ENCODE data around the gene AGXT2.

AGXT2 gene

GRCh38 chr5:35047785-35048404 lies at the start of gene AGXT2:
AGXT2 (minus strand) TSS chr5:35047949; CDS start chr5:35047892, 57 bp downstream.
- no peak for DNase-seq (ENCODE audit: low spot score)

GRCh38 chr5:35096932-35097331 lies 49.2 kb upstream of the AGXT2 start:
- DNase-seq (ENCODE audit: low spot score), result no peak

DNA sequence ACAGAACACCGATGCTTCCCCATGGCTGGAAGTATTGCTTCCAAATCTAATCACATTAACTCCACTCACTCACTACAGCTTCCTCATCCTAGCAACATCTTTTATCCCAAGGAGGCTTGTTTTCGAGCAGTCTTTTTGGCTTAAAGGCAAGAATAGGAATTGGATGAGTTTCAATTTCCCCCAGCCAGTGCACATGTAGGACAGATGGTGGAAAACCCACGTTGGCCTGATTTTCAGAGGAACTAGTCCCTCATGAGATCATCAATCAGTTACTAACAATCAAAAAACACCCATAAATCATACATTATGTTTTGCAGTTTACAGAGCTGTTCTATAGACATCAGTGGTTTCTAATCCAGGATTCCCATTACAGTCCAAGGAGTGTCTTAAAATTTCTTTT lies 48.5 kb upstream of the AGXT2 start:
- DNase-seq (ENCODE audit: low spot score), result no peak

- no peak for DNase-seq (ENCODE audit: low spot score)
Measured at GRCh38 chr5:35095366-35095765, 47.6 kb upstream of the AGXT2 start.

DNA sequence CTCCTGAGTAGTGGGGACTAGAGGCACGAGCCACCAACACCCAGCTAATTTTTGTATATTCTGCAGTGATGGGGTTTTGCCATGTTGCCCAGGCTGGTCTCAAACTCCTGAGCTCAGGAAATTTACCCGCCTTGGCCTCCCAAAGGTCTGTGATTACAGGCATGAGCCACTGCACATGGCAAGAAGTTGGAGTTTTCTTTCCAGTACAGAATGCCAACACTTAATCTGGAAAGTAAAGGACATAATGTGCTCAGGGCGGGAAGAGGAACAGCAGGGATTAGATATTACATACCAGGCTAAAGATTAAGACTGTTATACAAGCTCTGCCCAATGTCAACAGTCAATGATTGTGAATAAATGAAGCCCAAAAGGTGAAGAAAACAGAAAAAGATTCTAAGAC lies 47.2 kb upstream of the AGXT2 start:
- DNase-seq (ENCODE audit: low spot score), result no peak

- no peak for DNase-seq (ENCODE audit: low spot score)
Measured at GRCh38 chr5:35092703-35093102, 45.0 kb upstream of the AGXT2 start.

- DNase-seq (ENCODE audit: low spot score), result no peak
Measured at GRCh38 chr5:35091704-35092103, 44.0 kb upstream of the AGXT2 start.

DNA sequence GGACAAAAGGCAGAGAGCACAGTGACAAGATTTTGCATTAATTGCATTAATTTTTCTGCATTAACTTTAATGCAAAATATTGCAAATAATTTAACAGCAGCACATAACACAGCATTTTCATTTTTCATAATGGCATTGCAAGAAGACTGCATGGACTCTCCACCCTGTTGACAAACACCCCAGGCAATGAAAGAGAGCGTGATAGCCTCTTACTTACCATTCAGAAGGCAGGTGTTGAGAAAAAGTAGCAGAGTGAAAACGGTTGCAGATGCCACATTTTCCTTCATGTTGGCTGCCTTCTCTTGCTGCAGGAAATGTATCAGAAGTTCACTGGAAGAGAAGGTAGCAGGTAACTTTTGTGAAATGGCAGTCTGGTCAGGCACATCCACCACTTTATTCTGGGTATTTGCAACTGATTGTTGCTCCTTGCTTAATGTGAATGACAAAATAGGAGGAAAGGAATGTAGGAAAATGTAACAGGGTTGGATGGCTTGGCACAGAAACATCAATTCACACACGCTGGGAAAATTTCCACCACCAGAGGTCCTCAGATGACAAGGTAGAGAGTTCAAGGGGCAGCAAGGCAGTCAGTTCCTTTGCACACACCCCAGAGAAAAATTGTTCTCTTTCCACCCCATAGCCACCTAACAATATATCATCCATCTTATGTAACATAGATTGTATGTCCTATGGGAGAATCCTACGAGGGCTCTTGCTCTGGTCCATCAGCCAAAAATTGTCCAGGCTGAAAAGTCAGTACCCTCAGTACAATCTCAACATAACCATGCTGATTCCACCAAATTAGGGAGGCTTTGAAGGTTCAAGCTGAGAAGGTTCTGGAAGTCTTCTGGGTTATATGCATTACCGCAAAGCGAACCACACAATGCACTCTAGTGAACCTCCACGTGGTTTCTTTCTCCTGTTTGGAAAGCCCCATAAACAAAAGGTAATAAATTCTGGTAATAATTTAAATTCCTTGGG lies 41.9 kb upstream of the AGXT2 start:
- peak; percentile 58 for DNase-seq (ENCODE audit: low spot score)

DNA sequence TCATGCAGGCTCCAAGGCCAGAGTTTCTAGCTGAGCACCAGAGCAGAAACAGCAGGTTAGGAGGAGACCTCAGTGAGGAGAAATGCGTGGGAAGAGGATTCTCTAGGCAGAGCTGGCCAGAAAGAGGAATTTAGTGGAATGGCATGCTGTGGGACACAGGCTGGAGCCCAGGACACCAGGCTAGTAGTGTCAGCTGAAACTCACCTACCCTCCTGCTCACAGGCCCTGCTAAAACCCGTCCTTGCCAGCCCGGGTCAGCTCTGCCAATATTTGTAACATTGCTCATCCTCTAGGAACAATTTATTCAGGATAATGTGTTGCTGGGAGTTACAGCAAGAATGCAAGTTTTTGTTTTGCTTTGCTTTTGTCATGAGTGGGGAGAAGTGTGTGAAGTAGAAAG lies 40.2 kb upstream of the AGXT2 start:
- DNase-seq (ENCODE audit: low spot score), result no peak

DNA sequence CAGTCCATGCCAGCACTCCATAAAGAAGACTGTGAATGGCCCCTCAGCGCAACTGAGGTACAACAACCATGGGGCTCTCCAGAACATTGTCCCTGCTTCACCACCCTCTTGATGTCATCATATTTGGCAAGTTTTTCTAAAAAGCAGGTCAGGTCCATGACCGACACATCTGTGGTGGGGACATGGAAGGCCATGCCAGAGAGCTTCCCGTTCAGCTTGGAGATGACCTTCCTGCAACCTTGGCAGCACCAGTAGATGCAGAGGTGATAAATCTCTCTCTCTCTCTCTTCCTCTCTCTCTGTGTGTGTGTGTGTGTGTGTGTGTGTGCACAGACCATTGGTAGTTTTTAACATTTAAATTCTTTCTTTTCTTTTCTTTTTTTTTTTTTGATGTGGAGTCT lies 35.4 kb upstream of the AGXT2 start:
- no peak for DNase-seq (ENCODE audit: low spot score)

DNA sequence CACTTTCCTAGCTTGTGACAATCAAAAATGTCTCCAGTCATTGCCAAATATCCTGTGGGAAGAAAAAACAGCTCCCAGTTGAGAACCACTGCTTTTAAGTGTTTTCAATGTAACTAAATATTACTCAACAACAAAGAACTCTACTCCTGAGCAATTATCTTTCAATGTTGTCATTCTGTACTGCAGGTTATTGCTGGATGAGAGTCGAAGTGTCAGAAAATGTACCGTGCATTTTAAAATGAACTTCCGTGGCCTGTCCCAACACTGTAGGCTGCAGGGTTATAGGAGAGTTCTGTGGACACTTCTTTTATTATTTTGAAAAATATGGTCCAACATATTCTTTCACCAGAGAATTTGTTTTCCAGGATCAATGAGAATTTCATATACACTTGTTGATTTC lies 34.8 kb upstream of the AGXT2 start:
- no peak for DNase-seq (ENCODE audit: low spot score)

- DNase-seq (ENCODE audit: low spot score), result no peak
Measured at GRCh38 chr5:35081134-35081533, 33.4 kb upstream of the AGXT2 start.

DNA sequence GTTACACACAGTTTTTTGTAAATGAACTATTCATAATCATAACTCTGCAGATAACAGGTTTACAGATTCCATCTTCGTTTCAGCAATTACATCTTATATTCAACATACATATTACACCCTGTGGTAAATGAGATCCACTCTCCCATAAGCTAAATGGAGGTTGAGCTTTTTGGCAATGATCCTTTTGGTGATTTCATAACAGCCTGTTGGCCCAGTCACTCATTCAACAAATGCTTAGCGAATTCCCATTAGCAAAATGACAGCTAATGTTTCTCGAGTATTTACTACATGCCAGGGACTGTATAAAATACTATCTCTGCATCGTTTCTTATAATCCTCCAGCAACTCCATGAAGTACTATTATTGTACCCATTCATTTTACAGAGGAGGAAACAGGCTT lies 25.4 kb upstream of the AGXT2 start:
- DNase-seq (ENCODE audit: low spot score), result no peak

DNA sequence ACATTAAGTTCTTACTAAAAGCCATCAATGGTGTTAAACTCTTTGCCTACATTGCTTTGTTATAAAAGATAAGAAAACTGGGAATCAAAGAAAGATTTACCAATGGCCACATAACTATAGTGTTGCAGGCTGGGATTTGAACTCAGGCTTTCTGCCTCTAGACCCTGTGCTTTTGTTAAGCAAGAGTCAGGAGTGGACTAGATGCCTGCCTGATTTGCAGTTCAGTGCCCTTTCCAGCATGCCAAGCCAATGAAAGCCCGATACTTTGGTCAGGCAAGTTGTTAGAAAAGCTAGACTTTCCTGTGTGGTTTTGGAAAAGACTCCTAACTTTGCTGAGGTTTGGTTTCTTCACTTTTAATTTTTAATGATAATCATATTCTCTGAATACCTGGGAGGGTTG lies 21.4 kb upstream of the AGXT2 start:
- DNase-seq (ENCODE audit: low spot score), result no peak

DNA sequence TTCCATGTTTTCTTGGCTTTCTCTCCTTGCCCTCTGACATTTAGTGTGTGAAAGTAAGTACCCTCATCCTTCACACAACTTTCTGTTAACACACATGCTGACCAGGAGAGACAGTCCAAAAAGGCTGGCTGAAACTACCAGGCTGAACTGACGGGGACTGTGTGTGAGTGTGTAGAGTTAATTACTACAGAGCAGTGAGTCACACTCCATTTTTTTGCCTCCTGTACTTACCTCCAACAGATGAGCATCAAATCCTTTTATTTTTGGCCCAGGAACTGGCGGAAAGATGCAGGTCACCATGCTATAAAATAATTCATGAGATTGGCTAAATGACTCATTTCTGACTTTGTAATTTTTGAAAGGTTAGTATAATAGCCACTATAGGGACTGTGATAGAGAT lies 20.2 kb upstream of the AGXT2 start:
- peak; percentile 38 for DNase-seq (ENCODE audit: low spot score)

- no peak for DNase-seq (ENCODE audit: low spot score)
Measured at GRCh38 chr5:35066260-35066795, 18.6 kb upstream of the AGXT2 start.

- DNase-seq (ENCODE audit: low spot score), result no peak
Measured at GRCh38 chr5:35063414-35063813, 15.7 kb upstream of the AGXT2 start.

DNA sequence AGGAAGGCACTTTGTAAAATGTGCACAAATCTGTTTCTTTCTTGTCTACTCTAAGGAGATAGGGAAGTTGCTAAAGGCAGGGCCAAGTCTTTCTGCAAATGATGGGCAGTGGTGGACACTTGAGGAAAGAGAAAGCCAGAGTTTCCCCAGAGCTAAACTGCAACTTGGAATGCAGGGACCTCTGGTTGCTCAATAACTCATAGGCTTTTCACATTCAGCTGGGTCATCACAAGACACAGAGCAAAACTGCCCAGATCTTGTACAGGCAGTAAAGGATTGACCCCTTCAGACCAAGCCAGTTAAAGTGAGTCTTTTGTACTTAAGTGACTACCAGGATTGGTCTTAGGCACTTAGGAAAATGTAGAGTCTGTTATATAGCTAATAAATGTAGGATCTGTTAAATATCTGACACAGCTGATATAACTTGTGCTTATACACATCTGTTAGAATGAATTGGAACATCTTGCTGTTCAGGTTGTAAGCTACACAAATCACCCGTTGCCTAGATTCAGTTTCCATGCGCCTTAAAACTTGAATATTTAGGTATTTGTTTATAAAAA lies 13.5 kb upstream of the AGXT2 start:
- no peak for DNase-seq (ENCODE audit: low spot score)

- DNase-seq (ENCODE audit: low spot score), result no peak
Measured at GRCh38 chr5:35060236-35060635, 12.5 kb upstream of the AGXT2 start.

DNA sequence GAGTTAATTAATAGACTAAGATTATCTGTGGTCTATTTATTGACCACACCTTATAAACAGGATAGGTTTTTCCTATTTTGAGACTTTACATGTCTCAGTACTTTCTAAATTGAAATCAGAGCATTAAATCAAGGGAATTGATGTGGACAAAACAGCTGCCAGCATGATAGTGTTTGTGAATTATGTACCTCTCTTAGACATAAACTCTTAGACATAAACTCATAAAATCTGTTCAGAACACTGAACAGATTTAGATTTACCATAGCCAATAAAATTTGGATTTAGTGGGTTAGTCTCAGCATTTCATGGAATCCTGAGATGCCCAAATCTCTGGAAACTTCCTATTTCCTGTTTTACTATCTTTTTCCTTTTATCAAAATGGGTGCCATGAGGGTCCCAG lies 11.5 kb upstream of the AGXT2 start:
- no peak for DNase-seq (ENCODE audit: low spot score)

DNA sequence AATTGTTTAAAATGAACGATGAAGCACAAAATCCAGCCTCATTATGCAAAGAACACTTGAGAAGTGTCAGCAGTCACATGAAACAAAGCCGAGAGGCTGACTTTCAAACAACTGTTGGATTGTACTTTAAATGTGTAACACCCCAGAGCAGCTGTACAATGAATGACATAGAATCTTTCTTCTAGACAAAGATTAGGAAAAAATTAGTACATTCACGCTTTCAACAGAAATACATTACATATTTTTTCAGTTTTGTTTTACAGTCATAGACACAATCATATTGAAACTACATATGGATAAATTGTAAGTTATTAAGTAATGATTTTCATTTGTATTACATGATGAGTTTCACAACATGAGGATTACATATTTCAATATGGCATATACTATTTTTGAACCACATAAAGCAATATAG lies 10.6 kb upstream of the AGXT2 start:
- DNase-seq (ENCODE audit: low spot score), result no peak

DNA sequence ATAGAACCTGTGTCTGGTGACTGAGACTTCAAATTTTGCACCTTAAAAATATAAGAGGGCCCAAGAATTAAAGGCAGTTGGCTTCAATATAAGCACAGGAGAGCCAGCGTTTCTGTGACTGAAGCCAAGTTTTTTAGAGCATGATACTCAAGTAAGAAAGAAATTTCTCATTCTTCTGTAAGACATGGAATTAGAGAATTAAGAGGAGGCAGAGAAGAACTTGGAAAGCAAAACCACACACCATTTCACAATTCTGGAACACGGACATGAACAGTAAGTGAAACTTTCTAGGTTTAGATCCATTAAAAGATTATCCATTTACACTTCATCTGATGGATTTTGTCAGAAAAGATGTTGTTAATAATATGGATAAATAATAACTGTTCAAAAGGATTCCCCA lies 8.9 kb upstream of the AGXT2 start:
- DNase-seq (ENCODE audit: low spot score), result no peak

GRCh38 chr5:35052838-35053237 lies 5.1 kb upstream of the AGXT2 start:
- no peak for DNase-seq (ENCODE audit: low spot score)

Data from RKO (cell line).